GM19240 (cell line): ENCODE results near the gene TAF10.

Experiments
- DNase-seq: peaks from one replicate; pipeline ENCODE4 v3.0.0; 2011; ENCODE audit warnings: low spot score; ENCODE audit not compliant: insufficient read length

TAF10 gene

GRCh38 chr11:6608726-6609501 is 3.1 kb downstream of the TAF10 start:
- DNase-seq: no peak

- no peak for DNase-seq
These were observed 4.0 kb downstream of the TAF10 start for GRCh38 chr11:6608011-6608410.

- no peak for DNase-seq
These were observed 4.7 kb downstream of the TAF10 start for GRCh38 chr11:6607190-6607795.

- peak; percentile 56 for DNase-seq
These were observed 5.4 kb downstream of the TAF10 start for GRCh38 chr11:6606471-6607189.

GRCh38 chr11:6604790-6605189 is 7.2 kb downstream of the TAF10 start:
- DNase-seq: no peak

GRCh38 chr11:6604081-6604626 is 7.9 kb downstream of the TAF10 start:
- no peak for DNase-seq

GRCh38 chr11:6603287-6604080 is 8.5 kb downstream of the TAF10 start, which contains the start of the genes ILK and RRP8:
TSS of gene ILK (plus strand) at chr11:6603774. CDS start at chr11:6604272, 498 bp downstream.
TSS of gene RRP8 (minus strand) at chr11:6603616. CDS start at chr11:6603502, 114 bp downstream.
- peak; percentile 71 for DNase-seq

GRCh38 chr11:6602096-6602940 is 9.7 kb downstream of the TAF10 start:
- no peak for DNase-seq

- no peak for DNase-seq
These were observed 11.0 kb downstream of the TAF10 start for GRCh38 chr11:6601041-6601461.

GRCh38 chr11:6599881-6600390 is 12.1 kb downstream of the TAF10 start:
- DNase-seq: no peak

- no peak for DNase-seq
These were observed 12.6 kb downstream of the TAF10 start for GRCh38 chr11:6599449-6599848.

- no peak for DNase-seq
These were observed 13.5 kb downstream of the TAF10 start for GRCh38 chr11:6598555-6598954.

GRCh38 chr11:6596239-6596877 is 15.7 kb downstream of the TAF10 start:
- DNase-seq: no peak

- DNase-seq: no peak
These were observed 17.8 kb downstream of the TAF10 start for GRCh38 chr11:6594142-6594768.

- no peak for DNase-seq
These were observed 24.0 kb downstream of the TAF10 start for GRCh38 chr11:6588018-6588417.

- no peak for DNase-seq
These were observed 24.6 kb downstream of the TAF10 start for GRCh38 chr11:6587360-6587953.

- no peak for DNase-seq
These were observed 25.3 kb downstream of the TAF10 start for GRCh38 chr11:6586434-6587359.
